Endodermal cell (in vitro differentiated cells): ENCODE results near the gene MIPOL1. TPM values are rescaled to one million over a fixed set of nuclear protein-coding genes. Genes with fewer than 3 reads are reported as not detected.

Experiments used
- DNase-seq: peaks from one replicate; pipeline ENCODE4 v3.0.0-alpha.2; 2017
- H3K27ac ChIP-seq: 2 replicates; pipeline ENCODE4 v1.5.1; 2013; ENCODE audit warnings: mild to moderate bottlenecking, low read depth, low read length, moderate library complexity
- H3K27me3 ChIP-seq: 2 replicates; pipeline ENCODE4 v1.6.1; 2013; ENCODE audit warnings: mild to moderate bottlenecking, low read length, moderate library complexity; ENCODE audit not compliant: insufficient read depth, control insufficient read depth, poor library complexity, severe bottlenecking
- H3K36me3 ChIP-seq: 2 replicates; pipeline ENCODE4 v1.7.0; 2013; ENCODE audit warnings: mild to moderate bottlenecking, low read length, moderate library complexity; ENCODE audit not compliant: control insufficient read depth, insufficient read depth
- H3K4me1 ChIP-seq: one replicate; pipeline ENCODE4 v1.7.0; 2013; ENCODE audit warnings: low read length; ENCODE audit not compliant: control insufficient read depth, insufficient read depth
- H3K4me3 ChIP-seq: 2 replicates; pipeline ENCODE4 v1.5.1; 2013; ENCODE audit warnings: mild to moderate bottlenecking, low read length, moderate library complexity
- H3K9ac ChIP-seq: 2 replicates; pipeline ENCODE4 v1.6.1; 2013; ENCODE audit warnings: mild to moderate bottlenecking, low read length, moderate library complexity; ENCODE audit not compliant: poor library complexity, severe bottlenecking; ENCODE audit errors: extremely low read depth
- H3K9me3 ChIP-seq: 2 replicates; pipeline ENCODE4 v1.6.1; 2013; ENCODE audit warnings: mild to moderate bottlenecking, low read length, moderate library complexity; ENCODE audit not compliant: control insufficient read depth
- H3K27ac Mint-ChIP-seq: 2 replicates; pipeline ENCODE4 v1.8.0; 2020; ENCODE audit warnings: mixed read lengths
- H3K27me3 Mint-ChIP-seq: 2 replicates; pipeline ENCODE4 v1.8.0; 2021; ENCODE audit warnings: mild to moderate bottlenecking, mixed read lengths; ENCODE audit not compliant: insufficient read depth
- H3K36me3 Mint-ChIP-seq: 2 replicates; pipeline ENCODE4 v1.8.0; 2020; ENCODE audit warnings: low read depth, mixed read lengths
- H3K4me1 Mint-ChIP-seq: 2 replicates; pipeline ENCODE4 v1.8.0; 2020; ENCODE audit warnings: mixed read lengths
- H3K4me3 Mint-ChIP-seq: 2 replicates; pipeline ENCODE4 v1.8.0; 2020; ENCODE audit warnings: mild to moderate bottlenecking, moderate library complexity, mixed read lengths
- H3K9me3 Mint-ChIP-seq: 2 replicates; pipeline ENCODE4 v1.8.0; 2020; ENCODE audit warnings: mild to moderate bottlenecking, mixed read lengths
- WGBS, 2 experiments: methylation state at CpG; one replicate each; pipeline versions ENCODE4 v1.1.5 to v1.1.7; 2013; ENCODE audit warnings: missing lambda C conversion rate in 2 of 2, mixed read lengths in 1 of 2; ENCODE audit not compliant: insufficient coverage in 1 of 2, insufficient read length in 1 of 2; 5-methylcytosine and 5-hydroxymethylcytosine counted together
- total RNA-seq, 2 donors: library from RNA; stranded (reverse); fragmentation: NEBNext Ultra II Directional in 1 of 2; extraction: Animal tissue kit (Norgen Biotek cat#: 25700) in 1 of 2; gene quantifications; 2 replicates in 1 of 2; 3 replicates in 1 of 2; pipeline ENCODE4 v1.2.1, GENCODE V29; 2021
- TF ChIP-seq, protein P1 (sequence below): fragments of 200-600 bp; sonication (generic); conservative IDR thresholded peaks from 2 replicates; pipeline ENCODE4 v1.5.0; 2021; ENCODE audit warnings: antibody characterized with exemption, mild to moderate bottlenecking

Gene MIPOL1
- total RNA-seq, 2 donors from 2014 or later, result 22.0 to 28.5 TPM

DNA sequence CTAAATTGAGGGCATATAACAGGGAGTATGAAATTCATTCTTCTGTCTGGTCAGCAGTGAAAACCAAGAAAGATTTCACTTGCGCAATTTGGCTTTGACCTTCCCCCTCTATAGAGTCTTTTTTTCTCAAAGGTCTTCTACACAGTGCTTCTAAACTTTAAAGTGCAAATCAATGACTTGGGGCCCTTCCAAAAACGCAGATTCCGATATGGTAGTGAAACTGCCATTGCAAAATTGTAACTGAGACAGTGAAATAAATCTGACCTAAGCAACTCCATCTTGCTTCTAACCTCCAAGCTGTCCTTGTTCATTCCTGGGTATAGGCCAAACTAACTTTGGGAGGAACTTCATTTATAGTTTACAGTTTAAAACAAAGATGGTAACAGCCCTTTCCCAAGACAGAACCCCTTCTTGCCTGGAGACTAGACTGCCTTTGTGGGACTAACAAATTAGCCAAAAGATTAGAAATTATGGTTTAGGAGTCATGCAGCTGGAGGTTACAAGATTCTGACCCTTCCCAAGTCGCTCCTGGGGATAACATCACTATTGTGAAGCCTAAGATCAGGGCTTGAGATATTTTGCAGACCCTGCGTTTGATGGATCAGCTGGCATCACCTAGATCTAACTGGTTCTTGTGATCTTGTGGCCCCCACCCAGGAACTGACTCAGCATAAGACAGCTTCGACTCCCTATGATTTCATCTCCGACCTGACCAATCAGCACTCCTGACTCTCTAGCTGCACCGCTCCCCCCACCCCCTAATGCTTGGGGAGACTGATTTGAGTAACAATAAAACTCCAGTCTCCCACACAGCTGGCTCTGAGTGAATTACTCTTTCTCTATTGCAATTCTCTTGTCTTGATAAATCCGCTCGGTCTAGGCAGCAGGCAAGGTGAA, 30.3 kb upstream of the MIPOL1 start:
- peaks cover 15% of the 10 kb centered on the region for H3K4me1 Mint-ChIP-seq
- Histone ChIP-seq H3K9me3 (no peaks in the 10 kb centered on the region), H3K4me3 (no peak overlapping the region), H3K27ac (no peak overlapping the region), H3K36me3 (no peaks in the 10 kb centered on the region), H3K9ac (no peak overlapping the region), H3K4me1 (no peaks in the 10 kb centered on the region), H3K27me3 (no peaks in the 10 kb centered on the region)
- H3K4me3 Mint-ChIP-seq, result no peak overlapping the region
- WGBS, 2 experiments, result 81 to 89% methylated on average over 8 to 10 of the region's 10 CpGs
- TF ChIP-seq, protein P1, sequence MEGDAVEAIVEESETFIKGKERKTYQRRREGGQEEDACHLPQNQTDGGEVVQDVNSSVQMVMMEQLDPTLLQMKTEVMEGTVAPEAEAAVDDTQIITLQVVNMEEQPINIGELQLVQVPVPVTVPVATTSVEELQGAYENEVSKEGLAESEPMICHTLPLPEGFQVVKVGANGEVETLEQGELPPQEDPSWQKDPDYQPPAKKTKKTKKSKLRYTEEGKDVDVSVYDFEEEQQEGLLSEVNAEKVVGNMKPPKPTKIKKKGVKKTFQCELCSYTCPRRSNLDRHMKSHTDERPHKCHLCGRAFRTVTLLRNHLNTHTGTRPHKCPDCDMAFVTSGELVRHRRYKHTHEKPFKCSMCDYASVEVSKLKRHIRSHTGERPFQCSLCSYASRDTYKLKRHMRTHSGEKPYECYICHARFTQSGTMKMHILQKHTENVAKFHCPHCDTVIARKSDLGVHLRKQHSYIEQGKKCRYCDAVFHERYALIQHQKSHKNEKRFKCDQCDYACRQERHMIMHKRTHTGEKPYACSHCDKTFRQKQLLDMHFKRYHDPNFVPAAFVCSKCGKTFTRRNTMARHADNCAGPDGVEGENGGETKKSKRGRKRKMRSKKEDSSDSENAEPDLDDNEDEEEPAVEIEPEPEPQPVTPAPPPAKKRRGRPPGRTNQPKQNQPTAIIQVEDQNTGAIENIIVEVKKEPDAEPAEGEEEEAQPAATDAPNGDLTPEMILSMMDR, result no peak
- H3K27me3 Mint-ChIP-seq, result peaks cover 5% of the 10 kb centered on the region
- H3K36me3 Mint-ChIP-seq, result peaks cover under 1% of the 10 kb centered on the region
- peaks cover under 1% of the 10 kb centered on the region for H3K9me3 Mint-ChIP-seq
- H3K27ac Mint-ChIP-seq, result no peak overlapping the region
- DNase-seq, result peak; percentile 72

DNA sequence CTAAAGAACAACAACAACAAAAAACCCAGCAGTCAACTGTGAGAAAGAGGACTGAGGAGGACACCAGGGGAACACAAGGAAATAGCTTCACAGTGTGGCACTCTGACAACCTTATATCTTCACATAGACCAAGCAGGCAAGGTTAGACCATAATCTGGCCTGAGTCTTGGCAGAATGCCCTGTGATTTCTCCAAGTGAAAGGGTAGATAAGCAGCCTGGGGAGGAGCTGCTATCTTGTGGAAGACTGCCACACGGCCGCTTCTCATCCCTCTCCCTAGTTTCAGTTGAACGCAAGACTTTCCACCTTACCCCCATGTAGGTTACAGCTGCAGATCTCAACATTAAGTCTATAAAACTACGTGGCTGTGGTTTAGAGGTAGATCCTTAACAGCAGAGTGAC, 29.0 kb upstream of the MIPOL1 start:
- peaks cover 5% of the 10 kb centered on the region for H3K27me3 Mint-ChIP-seq
- WGBS, 2 experiments, result 85 to 100% methylated on average over 1 to 4 of the region's 4 CpGs
- H3K9ac ChIP-seq, result no peak overlapping the region
- no peak overlapping the region for H3K4me3 Mint-ChIP-seq
- H3K27ac ChIP-seq, result no peak overlapping the region
- H3K9me3 Mint-ChIP-seq, result no peaks in the 10 kb centered on the region
- no peaks in the 10 kb centered on the region for H3K36me3 ChIP-seq
- no peaks in the 10 kb centered on the region for H3K27me3 ChIP-seq
- no peak for DNase-seq
- no peak overlapping the region for H3K4me3 ChIP-seq
- no peak overlapping the region for H3K27ac Mint-ChIP-seq
- TF ChIP-seq, protein P1, result no peak
- no peaks in the 10 kb centered on the region for H3K9me3 ChIP-seq
- H3K4me1 Mint-ChIP-seq, result peaks cover 18% of the 10 kb centered on the region
- no peaks in the 10 kb centered on the region for H3K36me3 Mint-ChIP-seq
- no peaks in the 10 kb centered on the region for H3K4me1 ChIP-seq

DNA sequence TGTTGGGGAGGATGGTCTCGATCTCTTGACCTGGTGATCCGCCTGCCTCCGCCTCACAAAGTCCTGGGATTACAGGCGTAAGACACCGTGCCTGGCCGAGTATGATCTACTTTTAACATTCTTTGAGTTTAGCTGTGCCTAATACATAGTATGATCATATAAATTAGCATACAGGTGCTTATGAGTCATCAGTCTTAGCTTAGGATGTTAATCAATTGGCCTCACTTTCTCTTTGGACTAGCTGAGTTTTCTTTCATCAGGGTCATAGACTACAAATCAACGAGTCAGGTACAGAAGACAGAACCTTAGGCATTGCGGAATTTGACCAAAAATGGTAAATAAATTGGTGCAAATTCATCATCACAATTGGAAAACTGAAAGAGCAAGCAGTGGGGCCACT, 27.5 kb upstream of the MIPOL1 start:
- no peaks in the 10 kb centered on the region for H3K9me3 Mint-ChIP-seq
- no peak overlapping the region for H3K9ac ChIP-seq
- no peaks in the 10 kb centered on the region for H3K36me3 Mint-ChIP-seq
- H3K4me3 Mint-ChIP-seq, result no peak overlapping the region
- H3K9me3 ChIP-seq, result no peaks in the 10 kb centered on the region
- H3K27me3 Mint-ChIP-seq, result peaks cover 5% of the 10 kb centered on the region
- H3K4me1 Mint-ChIP-seq, result peaks cover 17% of the 10 kb centered on the region
- no peaks in the 10 kb centered on the region for H3K27me3 ChIP-seq
- TF ChIP-seq, protein P1, result no peak
- DNase-seq, result no peak
- no peak overlapping the region for H3K27ac Mint-ChIP-seq
- H3K4me1 ChIP-seq, result no peaks in the 10 kb centered on the region
- no peak overlapping the region for H3K27ac ChIP-seq
- no peak overlapping the region for H3K4me3 ChIP-seq
- H3K36me3 ChIP-seq, result no peaks in the 10 kb centered on the region
- WGBS, 2 experiments, result 98 to 100% methylated on average over 2 to 8 of the region's 8 CpGs
